GM21717 (cell line): ENCODE data around the gene POU6F2.
"Not testable (repeated sequence)": the region's sequence is repeated elsewhere in the genome, so short reads cannot be mapped to it uniquely, and the experiment has no call there.

Experiments used
- ATAC-seq: cut with Tn5 transposase; IDR thresholded peaks from one replicate; pipeline ENCODE4 v1.9.1; 2021; ENCODE audit warnings: mild to moderate bottlenecking, moderate library complexity; ENCODE audit not compliant: unreplicated experiment

Gene POU6F2

GRCh38 chr7:39183796-39184195 lies 206.1 kb downstream of the POU6F2 start:
- ATAC-seq = no peak

- ATAC-seq = no peak
These were observed 206.7 kb downstream of the POU6F2 start for GRCh38 chr7:39184391-39184790.

- ATAC-seq = no peak
These were observed 208.4 kb downstream of the POU6F2 start for GRCh38 chr7:39186131-39186530.

- no peak for ATAC-seq
These were observed 209.0 kb downstream of the POU6F2 start for GRCh38 chr7:39186671-39187070.

- ATAC-seq = no peak
These were observed 209.4 kb downstream of the POU6F2 start for GRCh38 chr7:39187130-39187529.

GRCh38 chr7:39192476-39192875 lies 214.8 kb downstream of the POU6F2 start:
- ATAC-seq = no peak

GRCh38 chr7:39194388-39194787 lies 216.7 kb downstream of the POU6F2 start:
- not testable (repeated sequence) for ATAC-seq

GRCh38 chr7:39195967-39196366 lies 218.3 kb downstream of the POU6F2 start:
- no peak for ATAC-seq

GRCh38 chr7:39197831-39198230 lies 220.1 kb downstream of the POU6F2 start:
- no peak for ATAC-seq

GRCh38 chr7:39198556-39198955 lies 220.8 kb downstream of the POU6F2 start:
- ATAC-seq = no peak

GRCh38 chr7:39199006-39199405 lies 221.3 kb downstream of the POU6F2 start:
- no peak for ATAC-seq

GRCh38 chr7:39199951-39200350 lies 222.2 kb downstream of the POU6F2 start:
- no peak for ATAC-seq

GRCh38 chr7:39202041-39202440 lies 224.3 kb downstream of the POU6F2 start:
- no peak for ATAC-seq

GRCh38 chr7:39210362-39210761 lies 232.7 kb downstream of the POU6F2 start:
- no peak for ATAC-seq

GRCh38 chr7:39211581-39211980 lies 233.9 kb downstream of the POU6F2 start:
- no peak for ATAC-seq

GRCh38 chr7:39212876-39213275 lies 235.2 kb downstream of the POU6F2 start:
- no peak for ATAC-seq

- no peak for ATAC-seq
These were observed 240.1 kb downstream of the POU6F2 start for GRCh38 chr7:39217783-39218182.

- no peak for ATAC-seq
These were observed 242.2 kb downstream of the POU6F2 start for GRCh38 chr7:39219869-39220268.

GRCh38 chr7:39221901-39222300 lies 244.2 kb downstream of the POU6F2 start:
- no peak for ATAC-seq

- ATAC-seq = no peak
These were observed 251.2 kb downstream of the POU6F2 start for GRCh38 chr7:39228946-39229345.

GRCh38 chr7:39233851-39234529 lies 256.3 kb downstream of the POU6F2 start:
- no peak for ATAC-seq

GRCh38 chr7:39238234-39238869 lies 260.6 kb downstream of the POU6F2 start:
- no peak for ATAC-seq

- ATAC-seq = no peak
These were observed 263.2 kb downstream of the POU6F2 start for GRCh38 chr7:39240864-39241263.
